Kidney (tissue), 14 donors: ENCODE results near the gene GMPPA. TPM values are rescaled to one million over a fixed set of nuclear protein-coding genes. Genes with fewer than 3 reads are reported as not detected.

ENCODE experiments used
- DNase-seq, 5 donors: peaks; one replicate each; pipeline ENCODE4 v3.0.0-alpha.2; 2013 to 2020
- FAIRE-seq: peaks from 2 replicates; lab custom pipeline; 2012; peaks lifted over from hg19 to GRCh38; lab: Jason Lieb, UNC
- H3K27ac ChIP-seq, 2 donors: one replicate each; pipeline ENCODE4 v1.7.0; 2013; ENCODE audit warnings: low read depth in 2 of 2, low read length in 2 of 2, inconsistent platforms in 1 of 2
- H3K27me3 ChIP-seq: one replicate; pipeline ENCODE4 v1.7.1; 2013; ENCODE audit warnings: low read length, inconsistent platforms; ENCODE audit not compliant: control insufficient read depth, insufficient read depth
- H3K36me3 ChIP-seq, 3 donors: one replicate each; pipeline versions ENCODE4 v1.7.0 to v1.7.1; 2013; ENCODE audit warnings: low read length in 3 of 3, control low read depth in 1 of 3, inconsistent platforms in 1 of 3; ENCODE audit not compliant: insufficient read depth in 3 of 3, control insufficient read depth in 2 of 3
- H3K4me1 ChIP-seq, 3 donors: one replicate each; pipeline versions ENCODE4 v1.7.0 to v1.7.1; 2013; ENCODE audit warnings: low read length in 3 of 3, inconsistent platforms in 1 of 3, low read depth in 1 of 3; ENCODE audit not compliant: control insufficient read depth in 2 of 3, insufficient read depth in 2 of 3
- H3K4me3 ChIP-seq, 3 donors: one replicate each; pipeline versions ENCODE4 v1.7.0 to v1.8.1; 2013; ENCODE audit warnings: low read length in 3 of 3, control low read depth in 1 of 3, inconsistent platforms in 1 of 3
- H3K9ac ChIP-seq, 3 donors: one replicate each; pipeline versions ENCODE4 v1.7.0 to v1.7.1; 2013; ENCODE audit warnings: low read length in 3 of 3, control low read depth in 1 of 3, inconsistent platforms in 1 of 3
- H3K9me3 ChIP-seq, 3 donors: one replicate each; pipeline versions ENCODE4 v1.7.0 to v1.7.1; 2013; ENCODE audit warnings: low read length in 3 of 3, control low read depth in 1 of 3, inconsistent platforms in 1 of 3; ENCODE audit not compliant: control insufficient read depth in 2 of 3, insufficient read depth in 1 of 3
- intact Hi-C: fragments of 100-400 bp; cut with DNase I; formaldehyde crosslinking; loops from one replicate; pipeline ENCODE4 v1.11.1; 2022
- polyA plus RNA-seq: library from polyadenylated mRNA; stranded (reverse); fragments of 350-450 nt; fragmentation: Illumina TruSeq; extraction: RNeasy Lipid Tissue Mini Kit (QIAGEN cat#74804); gene quantifications from one replicate; pipeline ENCODE4 v1.2.3, GENCODE V29; 2014; ENCODE audit warnings: low read depth, low replicate concordance; ENCODE audit not compliant: insufficient read depth
- total RNA-seq: library from RNA; stranded (reverse); fragmentation: NEBNext Ultra II Directional; extraction: Animal tissue kit (Norgen Biotek cat#: 25700); gene quantifications from one replicate; pipeline ENCODE4 v1.2.1, GENCODE V29; 2021
- TF ChIP-seq, protein P1 (sequence below): IDR thresholded peaks from 3 replicates; pipeline ENCODE4 v1.5.1; 2012; ENCODE audit warnings: mild to moderate bottlenecking, moderate library complexity, borderline replicate concordance; ENCODE audit not compliant: insufficient read depth; ENCODE audit errors: extremely low read depth
- donor health status: control.
- donor health status: control.
- donor health status: control.
- donor health status: control.
- donor health status: control.
- donor health status: DM: yes; HTN: yes; CAD: no.
- donor health status: Normal renal cell carcinoma (clear cell type).

The GMPPA gene
- total and polyA plus RNA-seq, 2 donors from 2014 or later, result 33.9 to 53.1 TPM

DNA sequence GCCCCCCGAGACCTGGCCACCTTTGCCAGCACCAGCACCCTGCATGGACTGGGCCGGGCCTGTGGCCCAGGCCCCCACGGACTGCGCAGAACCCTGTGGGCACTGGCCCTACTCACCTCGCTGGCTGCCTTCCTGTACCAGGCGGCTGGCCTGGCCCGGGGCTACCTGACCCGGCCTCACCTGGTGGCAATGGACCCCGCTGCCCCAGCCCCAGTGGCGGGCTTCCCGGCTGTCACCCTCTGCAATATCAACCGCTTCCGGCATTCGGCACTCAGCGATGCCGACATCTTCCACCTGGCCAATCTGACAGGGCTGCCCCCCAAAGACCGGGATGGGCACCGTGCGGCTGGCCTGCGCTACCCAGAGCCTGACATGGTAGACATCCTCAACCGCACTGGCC, 16.1 kb downstream of the GMPPA start:
- FAIRE-seq (no peak), DNase-seq (no peak)
- TF ChIP-seq, protein P1, sequence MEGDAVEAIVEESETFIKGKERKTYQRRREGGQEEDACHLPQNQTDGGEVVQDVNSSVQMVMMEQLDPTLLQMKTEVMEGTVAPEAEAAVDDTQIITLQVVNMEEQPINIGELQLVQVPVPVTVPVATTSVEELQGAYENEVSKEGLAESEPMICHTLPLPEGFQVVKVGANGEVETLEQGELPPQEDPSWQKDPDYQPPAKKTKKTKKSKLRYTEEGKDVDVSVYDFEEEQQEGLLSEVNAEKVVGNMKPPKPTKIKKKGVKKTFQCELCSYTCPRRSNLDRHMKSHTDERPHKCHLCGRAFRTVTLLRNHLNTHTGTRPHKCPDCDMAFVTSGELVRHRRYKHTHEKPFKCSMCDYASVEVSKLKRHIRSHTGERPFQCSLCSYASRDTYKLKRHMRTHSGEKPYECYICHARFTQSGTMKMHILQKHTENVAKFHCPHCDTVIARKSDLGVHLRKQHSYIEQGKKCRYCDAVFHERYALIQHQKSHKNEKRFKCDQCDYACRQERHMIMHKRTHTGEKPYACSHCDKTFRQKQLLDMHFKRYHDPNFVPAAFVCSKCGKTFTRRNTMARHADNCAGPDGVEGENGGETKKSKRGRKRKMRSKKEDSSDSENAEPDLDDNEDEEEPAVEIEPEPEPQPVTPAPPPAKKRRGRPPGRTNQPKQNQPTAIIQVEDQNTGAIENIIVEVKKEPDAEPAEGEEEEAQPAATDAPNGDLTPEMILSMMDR, result no peak
- Histone ChIP-seq H3K9ac (no peak overlapping the region), H3K4me3 (no peak overlapping the region), H3K4me1 (peaks cover 0 to 7% (median 3%) of the 10 kb centered on the region in 3 donors), H3K27me3 (no peaks in the 10 kb centered on the region), H3K27ac (no peak overlapping the region), H3K36me3 (no peaks in the 10 kb centered on the region), H3K9me3 (no peaks in the 10 kb centered on the region)
- intact Hi-C loops, result no loop called here

DNA sequence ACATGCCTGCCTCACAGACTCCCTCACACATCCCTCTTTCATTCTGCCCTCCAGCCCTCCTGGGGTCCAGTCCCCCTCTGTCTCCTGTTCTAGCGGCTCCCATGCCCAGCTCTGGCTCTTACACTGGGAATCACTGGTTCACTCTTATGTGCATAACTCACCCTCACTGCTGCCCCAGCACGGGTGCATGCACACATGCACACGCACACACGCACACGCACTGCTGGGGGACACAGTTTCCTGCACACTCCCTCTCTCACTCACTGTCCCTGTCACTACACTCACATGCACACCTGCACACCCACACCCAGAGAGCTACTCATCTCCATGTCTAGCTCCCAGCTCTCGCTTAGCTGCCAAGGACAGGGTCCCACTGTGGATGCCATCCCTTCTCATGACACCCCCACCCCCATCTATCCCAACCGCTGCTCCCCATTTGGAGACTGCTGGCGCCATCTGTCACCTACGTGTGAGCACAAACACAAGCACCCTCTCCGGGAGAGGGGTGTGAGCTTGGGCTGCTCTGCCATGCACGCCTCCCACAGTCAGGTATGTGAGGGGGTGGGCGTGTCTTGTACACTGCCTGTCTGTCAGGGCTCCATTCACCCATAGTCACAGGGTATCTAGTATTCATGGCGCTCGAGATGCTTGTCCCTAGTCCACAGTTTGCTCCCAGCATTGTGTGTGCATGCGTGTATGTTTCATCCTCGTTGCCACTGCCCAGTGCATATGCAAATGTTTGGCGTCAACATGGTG, 17.4 kb downstream of the GMPPA start:
- TF ChIP-seq, protein P1, result no peak
- Histone ChIP-seq H3K9ac (no peak overlapping the region), H3K27me3 (no peaks in the 10 kb centered on the region), H3K4me3 (no peak overlapping the region), H3K4me1 (peaks cover 0 to 3% (median 2%) of the 10 kb centered on the region in 3 donors), H3K27ac (no peak overlapping the region), H3K36me3 (no peaks in the 10 kb centered on the region), H3K9me3 (no peaks in the 10 kb centered on the region)
- FAIRE-seq, result no peak
- intact Hi-C loops, result no loop called here
- no peak for DNase-seq

DNA sequence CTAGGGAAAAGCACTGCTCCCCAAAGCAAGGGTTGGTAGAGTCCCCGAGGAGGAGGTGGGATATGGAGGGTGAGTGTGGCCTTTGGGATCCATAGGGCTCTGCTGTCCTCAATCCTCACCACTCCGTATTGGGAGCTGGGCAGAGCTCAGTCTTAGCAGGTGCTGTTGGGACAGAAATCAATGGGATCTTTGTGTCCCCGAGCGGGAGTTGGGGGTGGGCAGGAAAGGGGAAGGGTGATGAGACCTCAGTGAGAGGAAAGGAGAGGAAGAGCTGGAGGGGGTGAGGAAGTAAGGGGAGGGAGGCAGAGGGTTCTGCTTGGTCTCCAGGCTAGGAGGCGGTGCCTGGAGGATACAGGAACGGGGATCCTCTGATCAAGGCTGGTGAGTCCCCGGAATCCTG, 18.2 kb downstream of the GMPPA start:
- intact Hi-C loops, result no loop called here
- Histone ChIP-seq H3K36me3 (no peaks in the 10 kb centered on the region), H3K27ac (no peak overlapping the region), H3K9ac (no peak overlapping the region), H3K4me3 (no peak overlapping the region), H3K4me1 (peaks cover 0 to 3% (median 2%) of the 10 kb centered on the region in 3 donors), H3K27me3 (no peaks in the 10 kb centered on the region), H3K9me3 (no peaks in the 10 kb centered on the region)
- TF ChIP-seq, protein P1, result no peak
- FAIRE-seq (no peak), DNase-seq (no peak)
